IPS-18a (cell line): ENCODE results near the gene SLC5A6.

Experiments
- H3K27ac ChIP-seq: one replicate; pipeline ENCODE4 v1.5.1; 2013; ENCODE audit warnings: low read length
- H3K27me3 ChIP-seq: one replicate; pipeline ENCODE4 v1.6.1; 2013; ENCODE audit warnings: mild to moderate bottlenecking, low read length; ENCODE audit not compliant: control insufficient read depth, insufficient read depth
- H3K36me3 ChIP-seq: one replicate; pipeline ENCODE4 v1.6.1; 2013; ENCODE audit warnings: low read depth, low read length; ENCODE audit not compliant: control insufficient read depth
- H3K4me1 ChIP-seq: one replicate; pipeline ENCODE4 v1.6.1; 2013; ENCODE audit warnings: low read depth, low read length; ENCODE audit not compliant: control insufficient read depth
- H3K4me3 ChIP-seq: one replicate; pipeline ENCODE4 v1.5.1; 2013; ENCODE audit warnings: low read length
- H3K9ac ChIP-seq: one replicate; pipeline ENCODE4 v1.6.1; 2013; ENCODE audit warnings: mild to moderate bottlenecking, low read length, moderate library complexity
- H3K9me3 ChIP-seq: one replicate; pipeline ENCODE4 v1.6.1; 2013; ENCODE audit warnings: low read depth, low read length; ENCODE audit not compliant: control insufficient read depth

The SLC5A6 gene

DNA sequence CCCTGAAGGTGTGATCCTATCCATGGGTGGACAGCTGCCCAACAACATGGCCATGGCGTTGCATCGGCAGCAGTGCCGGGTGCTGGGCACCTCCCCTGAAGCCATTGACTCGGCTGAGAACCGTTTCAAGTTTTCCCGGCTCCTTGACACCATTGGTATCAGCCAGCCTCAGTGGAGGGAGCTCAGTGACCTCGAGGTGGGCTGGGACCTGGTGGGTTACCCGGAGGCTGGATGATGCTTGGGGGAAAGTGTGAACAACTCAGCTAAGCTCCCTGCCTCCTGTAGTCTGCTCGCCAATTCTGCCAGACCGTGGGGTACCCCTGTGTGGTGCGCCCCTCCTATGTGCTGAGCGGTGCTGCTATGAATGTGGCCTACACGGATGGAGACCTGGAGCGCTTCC lies 21.3 kb upstream of the SLC5A6 start:
- Histone ChIP-seq H3K36me3 (peaks cover 95% of the 10 kb centered on the region), H3K27me3 (no peaks in the 10 kb centered on the region), H3K9ac (no peak overlapping the region), H3K4me1 (no peaks in the 10 kb centered on the region), H3K4me3 (no peak overlapping the region), H3K27ac (no peak overlapping the region), H3K9me3 (no peaks in the 10 kb centered on the region)

DNA sequence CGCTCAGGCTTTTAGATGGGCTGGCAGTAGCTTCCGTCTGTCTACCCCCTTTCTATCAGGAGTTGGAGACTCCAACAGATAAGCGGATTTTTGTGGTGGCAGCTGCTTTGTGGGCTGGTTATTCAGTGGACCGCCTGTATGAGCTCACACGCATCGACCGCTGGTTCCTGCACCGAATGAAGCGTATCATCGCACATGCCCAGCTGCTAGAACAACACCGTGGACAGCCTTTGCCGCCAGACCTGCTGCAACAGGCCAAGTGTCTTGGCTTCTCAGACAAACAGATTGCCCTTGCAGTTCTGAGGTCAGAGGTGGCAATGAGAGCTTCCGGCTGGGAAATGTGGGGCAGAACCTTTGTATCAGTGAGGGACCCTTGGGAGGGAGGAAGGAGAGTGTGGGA lies 19.9 kb upstream of the SLC5A6 start:
- Histone ChIP-seq H3K36me3 (peaks cover 95% of the 10 kb centered on the region), H3K27ac (no peak overlapping the region), H3K4me1 (no peaks in the 10 kb centered on the region), H3K9ac (no peak overlapping the region), H3K4me3 (no peak overlapping the region), H3K27me3 (no peaks in the 10 kb centered on the region), H3K9me3 (no peaks in the 10 kb centered on the region)

DNA sequence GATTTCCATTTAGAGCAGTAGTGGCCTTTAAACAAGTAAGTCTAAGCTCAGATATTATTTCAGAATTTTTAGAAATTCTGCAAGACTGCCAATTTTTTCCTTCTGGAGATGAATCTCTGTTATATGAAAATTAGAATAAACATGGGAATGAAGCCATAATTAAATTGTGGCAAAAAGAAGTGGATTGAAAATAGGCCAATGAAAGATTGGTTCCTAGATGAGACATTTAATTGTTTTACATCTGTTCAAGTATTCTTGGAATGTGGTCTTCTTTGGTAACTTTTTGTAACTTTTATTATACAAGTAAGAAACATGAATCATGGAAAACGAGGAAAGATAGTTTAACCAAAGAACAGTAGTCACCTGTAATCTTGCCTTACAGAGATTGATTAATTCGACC lies 15.4 kb upstream of the SLC5A6 start:
- Histone ChIP-seq H3K4me3 (no peak overlapping the region), H3K4me1 (no peaks in the 10 kb centered on the region), H3K36me3 (peaks cover 95% of the 10 kb centered on the region), H3K27me3 (no peaks in the 10 kb centered on the region), H3K9ac (no peak overlapping the region), H3K9me3 (no peaks in the 10 kb centered on the region), H3K27ac (no peak overlapping the region)

DNA sequence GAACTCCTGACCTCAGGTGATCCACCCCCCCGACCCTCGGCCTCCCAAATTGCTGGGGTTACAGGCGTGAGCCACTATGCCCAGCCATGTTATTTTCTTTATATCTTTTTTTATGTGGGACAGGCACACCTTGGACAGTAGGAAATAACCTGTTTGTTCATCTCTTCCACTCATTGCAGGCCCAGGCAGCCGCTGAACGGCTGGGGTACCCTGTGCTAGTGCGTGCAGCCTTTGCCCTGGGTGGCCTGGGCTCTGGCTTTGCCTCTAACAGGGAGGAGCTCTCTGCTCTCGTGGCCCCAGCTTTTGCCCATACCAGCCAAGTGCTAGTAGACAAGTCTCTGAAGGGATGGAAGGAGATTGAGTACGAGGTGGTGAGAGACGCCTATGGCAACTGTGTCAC lies 13.5 kb upstream of the SLC5A6 start:
- Histone ChIP-seq H3K27ac (no peak overlapping the region), H3K9ac (no peak overlapping the region), H3K4me1 (no peaks in the 10 kb centered on the region), H3K4me3 (no peak overlapping the region), H3K36me3 (peaks cover 92% of the 10 kb centered on the region), H3K27me3 (no peaks in the 10 kb centered on the region), H3K9me3 (no peaks in the 10 kb centered on the region)

DNA sequence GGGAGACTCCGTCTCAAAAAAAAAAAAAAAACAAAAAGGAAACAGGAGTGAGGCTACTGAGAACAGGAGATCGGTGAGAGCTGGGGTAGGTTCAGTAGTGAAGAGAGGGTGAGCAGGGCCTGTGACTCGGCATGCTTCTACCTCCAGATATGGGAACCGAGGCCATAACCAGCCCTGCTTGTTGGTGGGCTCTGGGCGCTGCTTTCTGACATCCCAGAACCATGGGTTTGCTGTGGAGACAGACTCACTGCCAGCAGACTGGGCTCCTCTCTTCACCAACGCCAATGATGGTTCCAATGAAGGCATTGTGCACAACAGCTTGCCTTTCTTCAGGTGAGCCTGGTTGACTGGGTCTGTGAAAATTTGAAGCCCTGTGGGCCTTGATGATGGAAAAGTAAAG lies 11.3 kb upstream of the SLC5A6 start:
- no peaks in the 10 kb centered on the region for H3K9me3 ChIP-seq

DNA sequence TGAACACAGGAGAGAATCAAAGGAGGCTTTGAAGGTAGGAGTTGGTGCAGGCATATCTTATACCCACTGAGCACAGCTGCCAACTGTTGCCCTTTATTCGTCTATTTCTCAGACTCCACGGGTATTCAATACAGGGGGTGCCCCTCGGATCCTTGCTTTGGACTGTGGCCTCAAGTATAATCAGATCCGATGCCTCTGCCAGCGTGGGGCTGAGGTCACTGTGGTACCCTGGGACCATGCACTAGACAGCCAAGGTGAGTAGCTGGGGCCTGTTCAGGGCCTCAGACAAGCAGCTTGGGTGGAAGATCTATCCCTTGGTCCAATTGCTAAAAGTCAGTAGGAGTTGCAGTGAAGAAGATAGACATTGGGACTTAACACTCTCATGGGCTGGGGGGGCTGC lies 10.3 kb upstream of the SLC5A6 start:
- no peak overlapping the region for H3K27ac ChIP-seq
- no peak overlapping the region for H3K4me3 ChIP-seq
- peaks cover 7% of the 10 kb centered on the region for H3K4me1 ChIP-seq
- H3K9me3 ChIP-seq: no peaks in the 10 kb centered on the region
- peaks cover 84% of the 10 kb centered on the region for H3K36me3 ChIP-seq
- no peak overlapping the region for H3K9ac ChIP-seq
- H3K27me3 ChIP-seq: no peaks in the 10 kb centered on the region

More for the DNA sequence above, 11.3 kb upstream of the SLC5A6 start:
- no peaks in the 10 kb centered on the region for H3K27me3 ChIP-seq
- H3K4me1 ChIP-seq: peaks cover under 1% of the 10 kb centered on the region
- H3K9ac ChIP-seq: no peak overlapping the region
- no peak overlapping the region for H3K27ac ChIP-seq
- no peak overlapping the region for H3K4me3 ChIP-seq
- H3K36me3 ChIP-seq: peaks cover 93% of the 10 kb centered on the region

DNA sequence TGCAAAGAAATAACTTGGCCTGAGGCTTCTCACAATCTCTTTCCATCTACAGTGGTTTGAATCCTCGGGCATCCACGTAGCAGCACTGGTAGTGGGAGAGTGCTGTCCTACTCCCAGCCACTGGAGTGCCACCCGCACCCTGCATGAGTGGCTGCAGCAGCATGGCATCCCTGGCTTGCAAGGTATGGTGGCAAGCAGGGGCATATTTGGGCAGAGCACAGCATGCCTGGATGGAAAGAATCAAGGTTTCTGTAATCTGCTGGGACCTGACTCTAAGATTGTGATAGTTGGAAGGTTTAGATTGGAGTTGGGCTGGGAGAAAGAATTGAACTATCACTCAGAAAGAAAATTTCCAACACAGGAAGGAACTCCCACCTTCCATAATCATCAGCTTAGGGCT lies 9.1 kb upstream of the SLC5A6 start:
- Histone ChIP-seq H3K4me3 (no peak overlapping the region), H3K27me3 (no peaks in the 10 kb centered on the region), H3K27ac (no peak overlapping the region), H3K9ac (no peak overlapping the region), H3K9me3 (no peaks in the 10 kb centered on the region), H3K4me1 (peaks cover 13% of the 10 kb centered on the region), H3K36me3 (peaks cover 72% of the 10 kb centered on the region)

DNA sequence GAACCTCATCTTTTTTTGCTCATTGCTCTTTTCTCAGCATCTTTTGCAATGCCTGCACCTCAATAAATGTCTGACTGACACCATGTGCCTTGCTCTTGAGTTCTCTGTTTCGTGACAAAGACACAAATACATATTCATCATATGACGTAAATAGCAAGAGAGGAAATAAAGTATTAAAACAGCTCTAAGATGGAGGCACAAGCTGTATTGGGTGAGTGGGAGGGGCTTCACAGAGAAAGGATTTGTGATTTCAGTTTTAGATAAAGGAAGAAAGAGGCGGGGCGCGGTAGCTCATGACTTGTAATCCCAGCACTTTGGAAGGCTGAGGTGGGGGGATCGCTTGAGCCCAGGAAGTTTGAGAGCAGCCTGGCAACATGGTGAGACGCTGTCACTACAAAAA lies 8.0 kb upstream of the SLC5A6 start:
- Histone ChIP-seq H3K9me3 (no peaks in the 10 kb centered on the region), H3K27me3 (no peaks in the 10 kb centered on the region), H3K4me1 (peaks cover 13% of the 10 kb centered on the region), H3K9ac (no peak overlapping the region), H3K36me3 (peaks cover 66% of the 10 kb centered on the region), H3K27ac (no peak overlapping the region), H3K4me3 (no peak overlapping the region)

DNA sequence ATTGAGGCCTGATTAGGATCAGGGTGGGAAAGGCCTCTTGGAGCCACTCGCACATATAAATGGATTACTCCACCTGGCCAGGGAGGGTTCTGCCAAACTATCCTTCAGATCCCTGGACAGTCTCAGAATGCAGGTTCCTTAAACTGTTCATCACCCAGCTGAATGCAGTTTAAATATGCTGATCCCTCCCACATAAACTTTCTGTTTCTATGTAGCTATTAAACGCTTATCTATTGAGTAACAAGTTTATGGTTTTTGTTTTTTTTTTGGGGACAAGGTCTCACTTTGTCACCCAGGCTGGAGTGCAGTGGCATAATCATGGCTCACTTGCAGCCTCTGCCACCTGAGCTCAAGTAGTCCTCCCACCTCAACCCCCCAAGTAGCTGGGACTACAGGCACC lies 7.0 kb upstream of the SLC5A6 start:
- Histone ChIP-seq H3K4me1 (peaks cover 13% of the 10 kb centered on the region), H3K9me3 (no peaks in the 10 kb centered on the region), H3K4me3 (no peak overlapping the region), H3K9ac (peak overlapping the region; percentile 99), H3K27ac (no peak overlapping the region), H3K36me3 (peaks cover 56% of the 10 kb centered on the region), H3K27me3 (no peaks in the 10 kb centered on the region)

DNA sequence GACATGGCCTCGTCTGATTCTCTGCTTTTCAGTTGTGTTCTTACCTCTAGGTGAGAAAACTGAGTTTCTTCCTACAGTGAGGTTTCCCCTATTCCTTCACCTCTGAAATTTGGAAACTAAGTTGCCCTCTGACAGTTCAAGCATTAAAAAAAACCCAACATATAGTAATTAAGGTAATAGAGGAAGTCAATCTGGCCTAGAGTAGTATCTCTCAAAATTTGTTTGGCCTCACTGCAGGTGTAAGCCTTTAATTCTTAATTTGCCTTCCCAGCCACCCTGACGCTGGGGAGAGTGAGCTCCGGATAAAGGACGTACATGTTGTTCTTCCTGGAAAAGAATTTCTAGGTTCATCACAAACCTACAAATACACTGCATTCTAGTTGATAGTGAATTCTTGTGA lies 6.5 kb upstream of the SLC5A6 start:
- peaks cover 52% of the 10 kb centered on the region for H3K36me3 ChIP-seq

DNA sequence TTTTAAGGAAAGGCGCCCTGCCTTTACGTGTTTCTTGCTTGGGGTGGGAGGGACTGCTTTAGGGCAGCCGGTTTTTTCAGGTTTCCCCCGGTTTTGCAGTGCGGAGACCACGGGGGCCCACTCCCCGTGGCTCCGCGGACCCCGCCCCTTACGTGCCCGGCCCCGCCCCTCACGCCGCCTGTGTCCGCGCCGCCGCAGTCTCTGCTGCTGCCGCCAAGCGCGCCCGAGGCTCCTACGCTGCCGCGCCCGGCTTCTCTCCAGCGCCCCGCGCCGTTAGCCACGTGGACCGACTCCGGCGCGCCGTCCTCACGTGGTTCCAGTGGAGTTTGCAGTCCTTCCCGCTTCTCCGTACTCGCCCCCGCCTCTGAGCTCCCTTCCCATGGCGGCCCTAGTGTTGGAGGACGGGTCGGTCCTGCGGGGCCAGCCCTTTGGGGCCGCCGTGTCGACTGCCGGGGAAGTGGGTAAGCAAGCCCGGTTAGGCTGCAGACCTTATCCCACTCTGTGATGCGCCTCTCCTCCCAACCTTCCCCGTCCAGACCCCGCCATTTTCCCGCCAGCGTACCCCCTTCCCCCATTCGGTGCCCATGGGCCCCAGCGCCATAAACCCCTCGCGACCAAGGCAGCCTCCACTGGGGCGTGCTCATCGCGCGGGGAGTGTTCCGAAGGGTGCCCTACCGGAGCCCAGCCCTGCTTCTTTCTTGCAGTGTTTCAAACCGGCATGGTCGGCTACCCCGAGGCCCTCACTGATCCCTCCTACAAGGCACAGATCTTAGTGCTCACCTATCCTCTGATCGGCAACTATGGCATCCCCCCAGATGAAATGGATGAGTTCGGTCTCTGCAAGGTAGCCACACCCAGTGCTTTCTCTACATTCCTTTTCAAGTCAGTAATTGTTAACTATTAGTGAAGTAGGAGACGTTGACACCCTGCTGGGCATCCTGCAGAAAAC lies 5.4 kb upstream of the SLC5A6 start, which contains the start of gene CAD:
Gene CAD (plus strand): TSS at position 197 of the 949 bp plus-strand sequence. CDS start 183 bp downstream, at position 380.
- Histone ChIP-seq H3K4me3 (peak within 1 kb of the TSS; percentile 90), H3K4me1 (peaks cover 21% of the 10 kb centered on the region), H3K9me3 (no peaks in the 10 kb centered on the region), H3K27ac (peak within 1 kb of the TSS; percentile 96), H3K36me3 (peaks cover 40% of the 10 kb centered on the region), H3K9ac (peak within 1 kb of the TSS; percentile 99), H3K27me3 (no peaks in the 10 kb centered on the region)

More for the DNA sequence above, 6.5 kb upstream of the SLC5A6 start:
- peak overlapping the region; percentile 90 for H3K4me3 ChIP-seq
- peaks cover 13% of the 10 kb centered on the region for H3K4me1 ChIP-seq
- H3K9me3 ChIP-seq: no peaks in the 10 kb centered on the region
- H3K27ac ChIP-seq: no peak overlapping the region
- peak overlapping the region; percentile 99 for H3K9ac ChIP-seq
- no peaks in the 10 kb centered on the region for H3K27me3 ChIP-seq
